Neutrophil (primary cell): ENCODE results near the gene UCP2.

Experiments used
- H3K27ac ChIP-seq: fragments of 200-600 bp; sonication (generic); 2 replicates; pipeline ENCODE4 v1.5.1; 2016; ENCODE audit warnings: mild to moderate bottlenecking, moderate library complexity
- H3K27me3 ChIP-seq: fragments of 200-600 bp; sonication (generic); 2 replicates; pipeline ENCODE4 v1.6.0; 2016; ENCODE audit warnings: mild to moderate bottlenecking
- H3K36me3 ChIP-seq: fragments of 200-600 bp; sonication (generic); 2 replicates; pipeline ENCODE4 v1.5.1; 2017
- H3K4me1 ChIP-seq, 2 experiments: fragments of 200-600 bp in 1 of 2; sonication (generic) in 1 of 2; 1 replicate in 1 of 2; 2 replicates in 1 of 2; pipeline versions ENCODE4 v1.5.1 to v1.6.1; 2013 to 2016; ENCODE audit warnings: low read depth in 1 of 2, low read length in 1 of 2, mild to moderate bottlenecking in 1 of 2, moderate library complexity in 1 of 2; ENCODE audit not compliant: control insufficient read depth in 1 of 2, insufficient read depth in 1 of 2
- H3K4me3 ChIP-seq, 2 experiments: fragments of 200-600 bp in 1 of 2; sonication (generic) in 1 of 2; 1 replicate in 1 of 2; 2 replicates in 1 of 2; pipeline ENCODE4 v1.5.1; 2013 to 2016; ENCODE audit warnings: low read depth in 1 of 2, low read length in 1 of 2, mild to moderate bottlenecking in 1 of 2, moderate library complexity in 1 of 2
- H3K9me3 ChIP-seq: fragments of 200-600 bp; sonication (generic); 2 replicates; pipeline ENCODE4 v1.5.1; 2016
- CTCF ChIP-seq: fragments of 200-600 bp; sonication (generic); IDR thresholded peaks from 2 replicates; pipeline ENCODE4 v1.5.1; 2016; ENCODE audit warnings: antibody characterized with exemption

Gene UCP2

GRCh38 chr11:74008373-74009229 lies 26.0 kb upstream of the UCP2 start, which contains the start of gene UCP3:
Gene UCP3 (minus strand): TSS chr11:74009085. CDS start chr11:74007042, 2,043 bp downstream.
- Histone ChIP-seq H3K27ac (no peak within 1 kb of the TSS), H3K9me3 (no peaks in the 10 kb centered on the region), H3K27me3 (no peaks in the 10 kb centered on the region), H3K36me3 (peaks cover 36% of the 10 kb centered on the region), H3K4me3 (no peak within 1 kb of the TSS), H3K4me1 (no peaks in the 10 kb centered on the region)
- TF ChIP-seq CTCF = no peak

- Histone ChIP-seq H3K4me1 (no peaks in the 10 kb centered on the region), H3K36me3 (peaks cover 38% of the 10 kb centered on the region), H3K27ac (no peak overlapping the region), H3K9me3 (no peaks in the 10 kb centered on the region), H3K4me3 (no peak overlapping the region), H3K27me3 (no peaks in the 10 kb centered on the region)
- TF ChIP-seq CTCF = no peak
Measured at GRCh38 chr11:74007691-74008372, 25.2 kb upstream of the UCP2 start.

GRCh38 chr11:74006743-74007304 lies 24.2 kb upstream of the UCP2 start:
- Histone ChIP-seq H3K4me1 (no peaks in the 10 kb centered on the region), H3K27ac (no peak overlapping the region), H3K9me3 (no peaks in the 10 kb centered on the region), H3K27me3 (no peaks in the 10 kb centered on the region), H3K36me3 (peaks cover 32% of the 10 kb centered on the region), H3K4me3 (no peak overlapping the region)
- no peak for TF ChIP-seq CTCF

- Histone ChIP-seq H3K9me3 (no peaks in the 10 kb centered on the region), H3K4me1 (no peaks in the 10 kb centered on the region), H3K4me3 (no peak overlapping the region), H3K27me3 (no peaks in the 10 kb centered on the region), H3K27ac (no peak overlapping the region), H3K36me3 (peaks cover 24% of the 10 kb centered on the region)
- no peak for TF ChIP-seq CTCF
Measured at GRCh38 chr11:74005721-74006517, 23.3 kb upstream of the UCP2 start.
